AG04449 (cell line): ENCODE results near the gene NFIX.
"Not testable (repeated sequence)": the region's sequence is repeated elsewhere in the genome, so short reads cannot be mapped to it uniquely, and the experiment has no call there.

Experiments used
- CTCF ChIA-PET: fragments of 350-600 bp; formaldehyde crosslinking; extraction: SDS; loops from one replicate; lab custom pipeline; 2021; ENCODE audit warnings: antibody characterized with exemption; lab: Yijun Ruan, JAX
- POLR2A ChIA-PET: fragments of 400-600, 350-600 bp; formaldehyde crosslinking; extraction: SDS; loops from one replicate; lab custom pipeline; 2020; ENCODE audit warnings: antibody characterized with exemption, inconsistent platforms; lab: Yijun Ruan, JAX
- DNase-seq: peaks from one replicate; pipeline ENCODE4 v3.0.0-alpha.2; 2010; ENCODE audit warnings: low read depth, low spot score
- H3K4me3 ChIP-seq: 2 replicates; pipeline ENCODE4 v1.5.1; 2011; ENCODE audit warnings: low read depth, mild to moderate bottlenecking, control low read depth, low read length
- CTCF ChIP-seq: IDR thresholded peaks from one replicate; pipeline ENCODE4 v1.5.1; 2011; ENCODE audit warnings: mild to moderate bottlenecking, moderate library complexity, low read length, control low read depth, inconsistent platforms; ENCODE audit not compliant: insufficient read depth; ENCODE audit errors: missing control alignments

The NFIX gene

DNA sequence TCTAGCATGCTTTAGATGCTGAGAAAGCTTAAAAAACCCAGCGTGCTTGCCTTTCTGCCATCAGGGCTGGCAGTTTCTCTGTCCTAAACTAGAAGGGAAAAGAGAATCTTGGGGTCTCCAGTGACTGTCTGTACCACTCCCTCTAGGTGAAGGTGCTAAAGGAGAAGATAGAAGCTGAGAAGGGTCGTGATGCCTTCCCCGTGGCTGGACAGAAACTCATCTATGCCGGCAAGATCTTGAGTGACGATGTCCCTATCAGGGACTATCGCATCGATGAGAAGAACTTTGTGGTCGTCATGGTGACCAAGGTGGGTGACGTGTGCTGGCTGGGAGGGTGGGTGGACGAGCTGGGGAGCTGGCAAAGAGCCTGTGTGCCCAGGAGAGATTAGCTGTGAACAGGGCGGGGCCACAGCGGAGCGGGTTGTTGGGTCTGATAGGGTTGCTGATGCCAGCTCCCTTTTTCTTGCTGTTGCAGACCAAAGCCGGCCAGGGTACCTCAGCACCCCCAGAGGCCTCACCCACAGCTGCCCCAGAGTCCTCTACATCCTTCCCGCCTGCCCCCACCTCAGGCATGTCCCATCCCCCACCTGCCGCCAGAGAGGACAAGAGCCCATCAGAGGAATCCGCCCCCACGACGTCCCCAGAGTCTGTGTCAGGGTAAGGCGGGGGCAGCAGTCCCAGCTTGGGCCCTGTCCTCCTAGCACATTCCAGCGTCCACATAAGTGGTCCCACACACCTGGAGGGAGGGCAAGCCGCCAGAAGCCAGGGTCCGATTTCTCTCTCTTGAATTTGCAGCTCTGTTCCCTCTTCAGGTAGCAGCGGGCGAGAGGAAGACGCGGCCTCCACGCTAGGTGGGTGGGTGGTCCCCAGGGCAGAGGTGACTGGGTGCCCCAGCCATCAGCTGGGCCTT is 47.3 kb upstream of the NFIX start:
- CTCF ChIA-PET = interaction anchor here (1.0 to 4.0 kb wide), 3 partner anchors 17 to 153 kb away, joined by 3 to 29 read pairs (median 3); no protein-coding TSS in a partner anchor
- no peak for TF ChIP-seq CTCF
- POLR2A ChIA-PET = no interaction called here

GRCh38 chr19:12948612-12949362 is 46.5 kb upstream of the NFIX start:
- H3K4me3 ChIP-seq = no peak overlapping the region
- POLR2A ChIA-PET = no interaction called here
- CTCF ChIA-PET = interaction anchor here (1.0 to 4.0 kb wide), 3 partner anchors 16 to 153 kb away, joined by 3 to 29 read pairs (median 3); no protein-coding TSS in a partner anchor
- TF ChIP-seq CTCF = no peak
- DNase-seq = no peak

More for the DNA sequence above, 47.3 kb upstream of the NFIX start:
- no peak for DNase-seq
- no peak overlapping the region for H3K4me3 ChIP-seq

DNA sequence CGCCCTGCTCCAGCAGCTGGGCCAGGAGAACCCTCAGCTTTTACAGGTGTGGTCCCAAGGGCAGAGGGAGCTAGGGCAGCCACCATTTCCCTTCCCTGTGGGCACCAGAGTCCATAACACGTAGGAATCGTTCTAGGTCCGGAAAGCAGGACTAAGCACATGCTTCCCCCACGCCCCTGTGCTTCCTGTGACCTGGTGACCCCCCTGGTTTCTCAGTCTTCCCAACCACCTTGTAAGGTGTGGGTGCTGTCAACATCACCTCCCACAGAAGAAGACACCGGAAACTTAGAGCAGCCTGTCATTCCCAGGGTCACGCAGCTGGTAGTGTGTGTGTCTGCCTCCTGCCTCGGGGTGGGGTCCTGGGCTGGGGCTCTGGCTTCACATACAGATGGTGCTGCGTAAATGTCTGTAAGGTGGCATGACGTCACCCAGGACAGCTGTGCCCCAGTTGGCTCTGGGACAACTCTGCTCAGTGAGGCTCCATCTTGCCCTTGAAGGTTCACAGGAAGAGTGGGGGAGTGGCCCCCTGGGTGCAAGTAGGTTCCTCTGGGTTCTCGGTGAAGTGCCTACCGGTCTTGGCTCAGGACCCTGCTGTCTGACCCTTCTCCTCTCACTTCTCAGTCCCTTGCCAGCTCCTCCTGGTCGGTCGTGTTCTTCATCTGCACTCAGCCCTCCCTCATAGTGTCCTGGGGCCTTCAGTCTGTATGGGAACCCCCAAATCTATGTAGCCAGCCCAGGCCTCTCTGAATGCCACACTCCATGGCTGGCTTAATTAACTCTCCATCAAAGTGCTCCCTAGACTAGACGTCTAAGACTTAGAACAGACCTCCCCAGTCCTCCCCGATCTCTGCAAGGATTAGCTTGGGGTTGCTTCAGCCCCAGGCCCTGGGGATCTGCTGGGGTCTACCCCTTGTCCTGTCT is 45.7 kb upstream of the NFIX start:
- DNase-seq = no peak
- no peak for TF ChIP-seq CTCF
- ChIA-PET POLR2A (no interaction called here), CTCF (interaction anchor here (1.6 kb wide), 1 partner anchor 16 kb away, joined by 6 read pairs; no protein-coding TSS in a partner anchor)
- no peak overlapping the region for H3K4me3 ChIP-seq

DNA sequence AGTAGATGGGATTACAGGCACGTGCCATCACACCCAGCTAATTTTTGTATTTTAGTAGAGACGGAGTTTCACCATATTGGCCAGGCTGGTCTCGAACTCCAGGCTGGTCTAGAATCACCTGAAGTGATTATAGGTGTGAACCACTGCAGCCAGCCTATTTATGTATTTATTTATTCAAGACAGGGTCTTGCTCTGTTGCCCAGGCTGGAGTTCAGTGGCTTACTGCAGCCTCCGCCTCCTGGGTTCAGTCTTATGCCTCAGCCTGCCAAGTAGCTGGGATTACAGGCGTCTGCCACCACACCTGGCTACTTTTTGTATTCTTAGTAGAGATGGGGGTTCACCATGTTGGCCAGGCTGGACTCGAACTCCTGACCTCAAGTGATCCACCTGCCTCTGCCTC is 43.2 kb upstream of the NFIX start:
- POLR2A ChIA-PET = interaction anchor here (1.7 kb wide), 1 partner anchor 19 kb away, joined by 4 read pairs; the partner anchor contains the start of gene FARSA
- CTCF ChIA-PET = interaction anchor here (5.8 kb wide), 1 partner anchor 13 kb away, joined by 84 read pairs; no protein-coding TSS in a partner anchor
- H3K4me3 ChIP-seq, DNase-seq: not testable (repeated sequence)

- no peak overlapping the region for H3K4me3 ChIP-seq
- CTCF ChIA-PET = interaction anchor here (1.0 to 5.8 kb wide), 2 partner anchors 13 to 141 kb away, joined by 3 to 84 read pairs; no protein-coding TSS in a partner anchor
- POLR2A ChIA-PET = interaction anchor here (0.6 to 2.1 kb wide), 4 partner anchors 13 to 195 kb away, joined by 3 to 6 read pairs (median 4); partner anchors contain the start of gene FARSA
- no peak for DNase-seq
- TF ChIP-seq CTCF = no peak
Measured at GRCh38 chr19:12952488-12953137, 42.7 kb upstream of the NFIX start.
